Esophagus muscularis mucosa (tissue), 4 donors: ENCODE data around the gene PANX2.

Experiments used
- CTCF ChIP-seq, 3 experiments: fragments of 200-600 bp in 2 of 3; fragments of 450-650 bp in 1 of 3; sonication (generic) in 2 of 3; IDR thresholded peaks; one replicate each; pipeline ENCODE4 v1.5.1; 2017 to 2019; ENCODE audit warnings: antibody characterized with exemption in 3 of 3, mild to moderate bottlenecking in 2 of 3, moderate library complexity in 1 of 3
- EP300 ChIP-seq: sonication (generic); formaldehyde crosslinking; IDR thresholded peaks from one replicate; pipeline ENCODE4 v1.6.1; 2017; ENCODE audit warnings: antibody characterized with exemption
- POLR2A ChIP-seq: fragments of 450-650 bp; IDR thresholded peaks from one replicate; pipeline ENCODE4 v1.6.1; 2017; ENCODE audit warnings: antibody characterized with exemption, moderate library complexity, mild to moderate bottlenecking, low read depth
- POLR2AphosphoS5 ChIP-seq, 2 donors: sonication (generic); formaldehyde crosslinking; IDR thresholded peaks; one replicate each; pipeline ENCODE4 v1.6.1; 2017; ENCODE audit warnings: antibody characterized with exemption in 2 of 2

- TF ChIP-seq CTCF (IDR thresholded peaks at IDR 0.05) (no peak), POLR2A (no peak), POLR2AphosphoS5 (IDR thresholded peaks at IDR 0.05) (no peak), EP300 (no peak)
These were observed 9.6 kb downstream of the PANX2 start for GRCh38 chr22:50179937-50180726.
